ENCODE data around the gene PAPOLA. TPM values are rescaled to one million over a fixed set of nuclear protein-coding genes. Genes with fewer than 3 reads are reported as not detected.

The PAPOLA gene
- total RNA-seq, 1 experiment from 2014 or later, result 194 TPM

DNA sequence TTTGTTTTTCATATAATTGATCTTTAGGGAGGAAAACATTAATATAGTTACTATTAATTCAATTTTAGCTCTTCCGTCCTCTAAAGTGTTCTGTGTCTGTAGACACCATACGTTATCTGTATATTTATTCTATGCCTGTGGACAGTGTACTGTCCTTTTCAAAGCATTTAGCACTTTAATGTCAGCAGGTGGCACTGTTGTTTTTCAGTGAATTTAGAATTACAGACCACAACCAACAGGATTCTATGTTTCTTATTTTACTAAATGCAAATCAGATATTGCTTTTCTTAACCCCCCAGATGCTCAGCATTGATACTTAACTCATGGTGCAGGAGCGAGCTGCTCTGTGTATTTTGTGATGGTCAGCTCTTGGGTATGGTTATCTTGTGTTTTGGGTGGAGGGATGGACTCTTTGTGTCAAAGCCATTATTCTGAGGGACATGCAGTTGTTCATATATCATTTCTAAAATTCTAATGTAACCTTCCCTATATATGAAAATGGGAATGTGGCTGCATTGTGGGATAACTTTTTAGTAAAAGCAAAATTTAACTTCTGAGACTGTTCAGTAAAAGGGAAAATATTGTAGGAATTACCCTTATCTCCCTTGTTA lies 65.2 kb downstream of the PAPOLA start:
- peak; percentile 31 for DNase-seq (ENCODE audit: unreplicated experiment)
- Mint-ChIP-seq H3K4me3 (ENCODE audit: unreplicated experiment) (no peak overlapping the region), H3K27me3 (ENCODE audit: insufficient read depth, unreplicated experiment) (no peaks in the 10 kb centered on the region), H3K27ac (ENCODE audit: low read depth, unreplicated experiment) (no peak overlapping the region), H3K4me1 (ENCODE audit: insufficient read depth, unreplicated experiment) (no peaks in the 10 kb centered on the region), H3K36me3 (ENCODE audit: insufficient read depth, unreplicated experiment) (peaks cover 51% of the 10 kb centered on the region), H3K9me3 (ENCODE audit: unreplicated experiment) (no peaks in the 10 kb centered on the region)
- TF ChIP-seq, protein P1, sequence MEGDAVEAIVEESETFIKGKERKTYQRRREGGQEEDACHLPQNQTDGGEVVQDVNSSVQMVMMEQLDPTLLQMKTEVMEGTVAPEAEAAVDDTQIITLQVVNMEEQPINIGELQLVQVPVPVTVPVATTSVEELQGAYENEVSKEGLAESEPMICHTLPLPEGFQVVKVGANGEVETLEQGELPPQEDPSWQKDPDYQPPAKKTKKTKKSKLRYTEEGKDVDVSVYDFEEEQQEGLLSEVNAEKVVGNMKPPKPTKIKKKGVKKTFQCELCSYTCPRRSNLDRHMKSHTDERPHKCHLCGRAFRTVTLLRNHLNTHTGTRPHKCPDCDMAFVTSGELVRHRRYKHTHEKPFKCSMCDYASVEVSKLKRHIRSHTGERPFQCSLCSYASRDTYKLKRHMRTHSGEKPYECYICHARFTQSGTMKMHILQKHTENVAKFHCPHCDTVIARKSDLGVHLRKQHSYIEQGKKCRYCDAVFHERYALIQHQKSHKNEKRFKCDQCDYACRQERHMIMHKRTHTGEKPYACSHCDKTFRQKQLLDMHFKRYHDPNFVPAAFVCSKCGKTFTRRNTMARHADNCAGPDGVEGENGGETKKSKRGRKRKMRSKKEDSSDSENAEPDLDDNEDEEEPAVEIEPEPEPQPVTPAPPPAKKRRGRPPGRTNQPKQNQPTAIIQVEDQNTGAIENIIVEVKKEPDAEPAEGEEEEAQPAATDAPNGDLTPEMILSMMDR (IDR thresholded peaks at IDR 0.05; ENCODE audit: unreplicated experiment), result peak; percentile 60
- BruUV-seq (replicated peaks), result no TSS peak
- intact Hi-C loops (cut with micrococcal nuclease), result loop anchor here (5.0 kb wide), 2 partner anchors 175 to 285 kb away; no protein-coding TSS in a partner anchor
- CTCF ChIA-PET, result interaction anchor here (0.6 to 5.0 kb wide), 23 partner anchors 10 to 1934 kb away, joined by 3 to 46 read pairs (median 5); no protein-coding TSS in a partner anchor
- POLR2A ChIA-PET, result interaction anchor here (0.6 to 0.9 kb wide), 2 partner anchors 9 to 65 kb away, joined by 3 read pairs; no protein-coding TSS in a partner anchor

DNA sequence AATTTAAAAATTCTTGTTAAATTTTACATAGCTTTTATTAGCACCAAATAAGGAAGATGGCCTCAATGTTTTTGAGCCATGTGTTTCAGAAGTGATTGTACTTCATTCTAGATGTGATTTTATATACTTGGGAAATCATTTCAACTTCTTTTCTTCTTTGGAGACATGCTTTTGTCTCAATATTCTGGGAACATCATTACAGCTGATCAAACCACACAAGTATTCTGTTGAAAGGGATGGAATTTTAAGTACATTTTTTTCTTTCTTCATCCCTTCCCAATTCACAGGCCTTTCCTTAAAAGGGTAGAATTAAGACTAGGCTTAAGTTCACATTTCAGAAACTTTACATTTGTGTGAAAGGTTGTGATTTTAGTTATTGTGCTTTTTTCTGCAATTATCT lies 66.4 kb downstream of the PAPOLA start:
- CTCF ChIA-PET, result interaction anchor here (0.6 to 5.0 kb wide), 10 partner anchors 9 to 1320 kb away, joined by 3 to 46 read pairs (median 6); no protein-coding TSS in a partner anchor

DNA sequence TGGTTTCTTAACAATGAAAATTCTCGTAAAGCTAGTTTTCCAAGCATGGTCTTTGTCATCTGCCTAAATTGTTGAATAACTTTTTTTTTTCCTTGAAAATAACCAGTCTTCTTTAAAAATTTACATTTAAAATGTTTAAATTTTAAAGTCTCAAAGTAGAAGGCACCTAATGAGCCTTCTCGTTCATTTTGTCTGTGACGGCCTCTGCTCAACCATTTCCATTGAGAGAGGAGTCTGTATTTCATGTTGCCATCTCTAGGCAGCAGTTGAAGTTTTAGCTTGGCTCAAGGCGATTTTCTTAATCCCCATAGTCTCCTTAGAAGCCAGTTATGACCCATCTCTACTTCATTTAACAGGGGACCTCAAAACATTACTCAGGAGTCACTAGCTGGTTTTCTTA lies 69.1 kb downstream of the PAPOLA start:
- TF ChIP-seq, protein P1 (IDR thresholded peaks at IDR 0.05; ENCODE audit: unreplicated experiment), result no peak
- H3K4me1 Mint-ChIP-seq (ENCODE audit: insufficient read depth, unreplicated experiment), result peaks cover 17% of the 10 kb centered on the region
- no peak overlapping the region for H3K4me3 Mint-ChIP-seq (ENCODE audit: unreplicated experiment)
- BruUV-seq (replicated peaks), result no TSS peak
- intact Hi-C loops (cut with micrococcal nuclease), result no loop called here
- peaks cover 41% of the 10 kb centered on the region for H3K36me3 Mint-ChIP-seq (ENCODE audit: insufficient read depth, unreplicated experiment)
- H3K27ac Mint-ChIP-seq (ENCODE audit: low read depth, unreplicated experiment), result no peak overlapping the region
- H3K27me3 Mint-ChIP-seq (ENCODE audit: insufficient read depth, unreplicated experiment), result no peaks in the 10 kb centered on the region
- ChIA-PET CTCF (interaction anchor here (0.6 to 1.5 kb wide), 4 partner anchors 12 to 171 kb away, joined by 3 to 9 read pairs (median 4); no protein-coding TSS in a partner anchor), POLR2A (interaction anchor here (0.7 kb wide), 2 partner anchors 10 to 201 kb away, joined by 3 read pairs; no protein-coding TSS in a partner anchor)
- no peak for DNase-seq (ENCODE audit: unreplicated experiment)
- H3K9me3 Mint-ChIP-seq (ENCODE audit: unreplicated experiment), result no peaks in the 10 kb centered on the region

More for the DNA sequence above, 66.4 kb downstream of the PAPOLA start:
- intact Hi-C loops (cut with micrococcal nuclease), result loop anchor here (5.0 kb wide), 2 partner anchors 174 to 284 kb away; no protein-coding TSS in a partner anchor
- TF ChIP-seq, protein P1 (IDR thresholded peaks at IDR 0.05; ENCODE audit: unreplicated experiment), result no peak
- POLR2A ChIA-PET, result interaction anchor here (0.5 to 0.6 kb wide), 2 partner anchors 22 to 215 kb away, joined by 3 to 4 read pairs; no protein-coding TSS in a partner anchor
- Mint-ChIP-seq H3K27me3 (ENCODE audit: insufficient read depth, unreplicated experiment) (no peaks in the 10 kb centered on the region), H3K4me3 (ENCODE audit: unreplicated experiment) (no peak overlapping the region), H3K4me1 (ENCODE audit: insufficient read depth, unreplicated experiment) (peaks cover under 1% of the 10 kb centered on the region), H3K27ac (ENCODE audit: low read depth, unreplicated experiment) (no peak overlapping the region), H3K9me3 (ENCODE audit: unreplicated experiment) (no peaks in the 10 kb centered on the region), H3K36me3 (ENCODE audit: insufficient read depth, unreplicated experiment) (peaks cover 50% of the 10 kb centered on the region)
- DNase-seq (ENCODE audit: unreplicated experiment), result no peak
- BruUV-seq (replicated peaks), result no TSS peak

DNA sequence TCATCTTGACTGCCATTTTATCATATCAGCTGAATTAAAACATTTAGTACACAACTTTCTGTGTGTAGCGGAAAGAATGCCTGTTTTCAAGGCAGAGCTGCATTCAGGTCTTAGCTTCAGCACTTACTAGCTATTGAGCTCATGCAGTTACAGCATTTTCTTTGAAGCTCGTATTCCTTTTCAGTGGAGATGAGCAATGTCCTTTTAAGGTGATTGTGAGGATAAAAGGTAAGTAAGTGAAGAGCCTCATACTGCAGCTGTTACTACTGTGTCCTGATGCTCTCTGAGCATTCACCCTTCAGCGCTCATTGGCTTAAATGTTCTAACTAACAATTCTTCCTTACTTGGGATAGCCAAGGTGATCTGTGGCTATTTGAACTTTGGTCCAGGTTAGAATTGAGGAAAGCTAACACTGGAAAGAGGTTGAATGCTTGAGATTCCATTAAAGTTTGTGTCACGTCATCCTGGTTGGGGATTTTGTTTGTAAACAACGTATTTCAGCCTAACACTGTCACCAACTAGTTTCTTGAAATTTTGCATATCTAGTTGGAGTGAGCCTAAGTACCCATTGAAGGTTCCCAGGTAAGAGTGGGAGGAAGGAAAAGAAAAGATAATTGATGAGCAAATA lies 71.4 kb downstream of the PAPOLA start:
- TF ChIP-seq, protein P1 (IDR thresholded peaks at IDR 0.05; ENCODE audit: unreplicated experiment), result no peak
- Mint-ChIP-seq H3K4me1 (ENCODE audit: insufficient read depth, unreplicated experiment) (peaks cover 17% of the 10 kb centered on the region), H3K9me3 (ENCODE audit: unreplicated experiment) (no peaks in the 10 kb centered on the region), H3K4me3 (ENCODE audit: unreplicated experiment) (no peak overlapping the region), H3K36me3 (ENCODE audit: insufficient read depth, unreplicated experiment) (peaks cover 30% of the 10 kb centered on the region), H3K27ac (ENCODE audit: low read depth, unreplicated experiment) (no peak overlapping the region), H3K27me3 (ENCODE audit: insufficient read depth, unreplicated experiment) (no peaks in the 10 kb centered on the region)
- DNase-seq (ENCODE audit: unreplicated experiment), result no peak
- POLR2A ChIA-PET, result no interaction called here
- intact Hi-C loops (cut with micrococcal nuclease), result no loop called here
- CTCF ChIA-PET, result interaction anchor here (0.7 to 2.4 kb wide), 3 partner anchors 11 to 279 kb away, joined by 3 to 8 read pairs (median 3); no protein-coding TSS in a partner anchor
- BruUV-seq (replicated peaks), result no TSS peak
